NCI-H2227 (cell line): ENCODE measurements around the gene DAB2.
"Not testable (repeated sequence)": the region's sequence is repeated elsewhere in the genome, so short reads cannot be mapped to it uniquely, and the experiment has no call there.

Source experiments
- DNase-seq: peaks from one replicate; lab custom pipeline; 2025; ENCODE audit not compliant: unreplicated experiment; lab: John Stamatoyannopoulos, UW

The DAB2 gene

DNA sequence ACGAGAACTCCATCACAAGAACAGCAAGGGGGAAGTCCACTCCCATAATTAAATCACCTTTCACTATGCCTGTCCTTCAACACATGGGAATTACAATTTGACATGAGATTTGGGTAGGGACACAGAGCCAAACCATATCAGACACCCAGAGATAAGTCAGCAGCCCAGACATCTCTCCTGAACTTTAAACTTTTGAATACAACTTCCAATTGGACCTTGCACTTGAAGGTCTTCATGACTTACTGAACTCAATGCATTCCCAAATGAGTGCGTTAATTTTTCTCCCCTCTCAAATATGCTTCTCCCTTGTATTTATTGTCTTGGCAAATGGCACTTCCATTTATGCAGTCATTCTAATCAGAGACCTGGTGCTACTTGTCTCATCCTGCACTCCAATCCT, 72.6 kb downstream of the DAB2 start:
- no peak for DNase-seq

GRCh38 chr5:39349484-39349883, 75.3 kb downstream of the DAB2 start:
- DNase-seq, result no peak

DNA sequence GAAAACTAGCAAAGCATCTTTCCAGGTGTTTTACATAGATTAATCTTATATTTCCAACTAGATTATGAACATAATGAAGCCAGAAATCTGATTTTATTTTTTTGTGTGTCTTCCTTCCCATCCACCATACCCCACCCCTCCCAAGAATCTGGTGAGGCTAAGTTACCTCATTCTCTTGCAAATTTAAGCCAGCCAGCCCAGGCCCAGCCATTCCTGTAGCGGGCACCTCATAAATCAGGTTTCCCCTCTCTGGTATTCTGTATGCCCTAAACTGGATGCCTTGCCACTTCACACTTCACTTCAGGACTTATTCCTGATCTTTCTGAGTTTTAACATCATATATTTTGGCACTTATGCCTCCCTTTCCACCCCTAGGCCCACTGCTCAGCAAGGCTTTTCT, 82.3 kb downstream of the DAB2 start:
- DNase-seq, result no peak

DNA sequence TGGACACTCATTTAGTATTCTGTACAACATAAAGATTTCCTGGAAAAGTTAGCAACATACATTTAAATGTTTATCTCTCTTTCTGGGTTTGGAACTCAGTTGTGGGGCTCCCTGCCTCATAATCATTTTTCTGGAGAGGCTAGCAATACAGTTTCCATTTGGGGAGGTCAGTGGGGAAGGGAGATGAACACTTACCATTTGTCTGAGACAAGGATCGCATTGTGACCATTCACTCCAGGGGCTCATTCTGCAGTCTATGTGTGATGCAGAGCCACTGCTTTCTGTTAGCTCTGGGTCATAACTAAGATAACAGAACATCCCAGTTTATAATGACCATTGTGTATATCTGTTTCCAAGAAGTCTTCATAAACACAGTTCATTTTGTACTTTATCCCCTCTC, 82.9 kb downstream of the DAB2 start:
- DNase-seq, result no peak

DNA sequence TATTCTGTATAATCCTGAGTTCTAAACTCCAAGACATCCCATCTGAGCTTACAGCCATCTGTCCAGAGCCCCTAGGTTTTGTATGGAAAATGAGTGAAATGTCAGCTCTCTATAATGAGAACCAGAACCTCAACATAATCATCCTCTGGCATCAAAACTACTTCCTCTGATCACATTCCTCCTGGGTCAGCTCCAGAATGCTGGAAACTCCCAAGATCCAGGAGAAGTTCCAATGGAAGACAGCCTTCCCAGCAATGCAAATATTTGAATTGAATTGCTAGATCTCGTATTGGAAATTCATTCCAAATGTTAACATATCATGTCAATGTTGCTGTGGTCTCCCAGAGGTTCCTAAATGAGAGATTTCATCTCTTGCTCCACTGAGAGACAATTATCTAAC, 84.3 kb downstream of the DAB2 start:
- no peak for DNase-seq

DNA sequence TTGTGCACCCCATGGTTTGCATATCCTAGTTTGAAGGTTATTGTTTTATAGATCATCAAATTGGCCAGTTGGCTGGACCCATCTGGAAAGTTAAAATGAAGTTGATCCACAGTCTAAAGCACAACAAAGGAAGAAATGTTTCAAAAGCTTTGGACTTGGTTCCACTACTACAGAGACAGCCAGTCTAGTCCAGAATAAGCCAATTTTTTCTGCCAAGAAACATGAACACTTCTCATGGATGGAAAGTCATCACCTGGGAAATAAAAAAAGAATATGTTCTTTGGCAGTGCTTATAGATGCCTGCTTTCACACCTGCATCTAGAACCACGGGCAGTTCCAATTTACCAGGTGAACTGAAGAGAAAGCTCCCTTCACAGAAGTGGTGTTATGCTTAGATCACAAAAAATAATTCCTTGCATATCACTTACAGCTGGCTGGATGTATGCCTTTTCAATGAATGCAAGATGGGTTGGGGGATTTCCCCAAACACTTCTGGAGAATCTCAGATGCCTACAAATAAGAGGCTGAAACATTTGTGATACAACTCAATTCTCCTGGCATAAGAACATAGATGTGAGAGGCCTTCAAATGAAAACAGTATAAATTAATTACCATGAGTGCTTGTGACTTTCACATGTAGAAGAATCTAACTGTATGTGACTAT, 87.4 kb downstream of the DAB2 start:
- no peak for DNase-seq

GRCh38 chr5:39334296-39334695, 90.5 kb downstream of the DAB2 start:
- DNase-seq, result not testable (repeated sequence)

DNA sequence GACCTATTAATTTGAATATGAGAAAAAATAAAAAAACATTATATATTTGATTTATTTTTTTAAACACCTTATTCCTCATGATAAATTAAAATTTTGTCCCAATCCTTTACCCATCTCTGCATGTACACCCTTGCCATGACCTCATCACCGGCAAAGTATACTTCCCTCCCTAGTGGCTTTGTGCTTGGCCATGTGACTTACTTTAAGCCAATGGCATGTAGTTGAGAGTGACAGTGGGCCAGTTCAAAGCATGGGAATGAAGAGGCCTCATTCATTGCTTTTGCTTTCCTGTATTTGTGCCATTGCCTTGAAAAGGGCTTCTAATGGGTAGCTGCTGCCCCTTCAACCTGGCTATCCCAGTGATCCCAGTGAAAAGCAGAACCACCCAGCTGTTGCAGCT, 91.7 kb downstream of the DAB2 start:
- no peak for DNase-seq

DNA sequence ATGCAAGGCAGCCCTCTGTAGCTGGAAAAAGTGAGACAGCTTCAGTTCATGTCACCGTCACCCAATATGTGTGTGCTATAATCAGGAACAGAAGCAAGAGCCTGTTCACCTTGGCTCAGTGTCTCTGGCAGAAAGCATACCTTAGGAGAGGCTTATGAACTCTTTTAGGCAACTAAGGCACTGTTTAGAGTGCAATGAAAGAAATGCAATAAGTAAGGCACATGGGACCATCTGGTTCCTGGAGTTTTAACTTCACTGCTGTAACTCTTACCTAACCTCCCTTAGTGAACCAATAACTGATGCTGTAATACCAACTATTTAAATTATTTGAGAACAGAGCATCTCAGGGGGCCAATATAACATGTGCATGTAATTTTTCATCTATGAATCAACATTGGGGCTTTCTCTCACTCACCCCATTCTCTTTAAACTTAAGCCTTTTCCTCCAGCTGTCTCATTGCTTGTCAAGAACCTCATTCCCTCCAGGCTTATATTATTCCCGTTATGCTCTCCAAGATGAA, 92.9 kb downstream of the DAB2 start:
- no peak for DNase-seq

DNA sequence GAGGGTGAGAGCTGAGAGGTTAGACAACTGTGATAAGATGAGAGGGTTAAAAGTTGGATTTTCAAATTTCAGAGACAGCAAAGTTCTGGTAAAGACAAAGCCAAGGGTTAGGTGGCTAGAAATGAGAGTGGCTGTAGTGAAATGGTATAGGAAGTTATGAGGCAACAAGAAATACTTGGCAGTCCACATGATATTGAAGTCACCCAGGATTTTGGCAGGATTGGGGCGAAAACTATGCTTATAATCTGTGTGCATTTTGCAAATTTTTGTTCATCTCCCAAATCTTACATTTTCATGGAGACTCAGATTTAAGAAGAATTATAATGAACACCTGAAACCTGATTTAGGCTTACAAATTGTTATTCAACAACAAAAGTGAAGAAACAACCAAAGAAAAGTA, 96.0 kb downstream of the DAB2 start:
- no peak for DNase-seq

DNA sequence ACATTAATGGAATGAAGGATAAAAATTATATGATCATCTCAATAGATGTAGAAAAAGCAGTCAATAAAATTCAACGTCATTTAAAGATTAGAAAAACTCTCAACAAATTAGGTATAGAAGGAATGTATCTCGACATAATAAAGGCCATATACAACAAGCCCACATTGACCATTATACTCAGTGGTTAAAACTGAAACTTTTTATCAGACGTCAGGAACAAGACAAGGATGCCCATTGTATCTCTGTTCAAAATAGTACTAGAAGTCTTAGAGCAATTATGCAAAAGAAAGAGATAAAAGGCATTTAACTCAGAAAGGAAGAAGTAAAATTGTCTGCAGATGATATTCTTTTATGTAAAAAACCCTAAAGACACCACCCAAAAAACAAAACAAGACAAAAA, 101.2 kb downstream of the DAB2 start:
- no peak for DNase-seq
